Right lobe of liver (tissue), 4 donors: ENCODE data around the gene GNB2.

Source experiments
- POLR2A ChIP-seq: fragments of 450-650 bp; IDR thresholded peaks from one replicate; pipeline ENCODE4 v1.6.1; 2017; ENCODE audit warnings: antibody characterized with exemption, mild to moderate bottlenecking
- TF ChIP-seq, protein P1 (sequence below), 4 donors: fragments of 200-600 bp in 3 of 4; fragments of 450-650 bp in 1 of 4; IDR thresholded peaks; one replicate each; pipeline versions ENCODE4 v1.5.1 to v1.8.0; 2016 to 2022; ENCODE audit warnings: antibody characterized with exemption in 4 of 4, mild to moderate bottlenecking in 2 of 4
- donor health status: DM: no; HTN: no; CAD: no.
- donor health status: DM: no; HTN: no; CAD: no.
- donor health status: DM: no; HTN: yes; CAD: no.

DNA sequence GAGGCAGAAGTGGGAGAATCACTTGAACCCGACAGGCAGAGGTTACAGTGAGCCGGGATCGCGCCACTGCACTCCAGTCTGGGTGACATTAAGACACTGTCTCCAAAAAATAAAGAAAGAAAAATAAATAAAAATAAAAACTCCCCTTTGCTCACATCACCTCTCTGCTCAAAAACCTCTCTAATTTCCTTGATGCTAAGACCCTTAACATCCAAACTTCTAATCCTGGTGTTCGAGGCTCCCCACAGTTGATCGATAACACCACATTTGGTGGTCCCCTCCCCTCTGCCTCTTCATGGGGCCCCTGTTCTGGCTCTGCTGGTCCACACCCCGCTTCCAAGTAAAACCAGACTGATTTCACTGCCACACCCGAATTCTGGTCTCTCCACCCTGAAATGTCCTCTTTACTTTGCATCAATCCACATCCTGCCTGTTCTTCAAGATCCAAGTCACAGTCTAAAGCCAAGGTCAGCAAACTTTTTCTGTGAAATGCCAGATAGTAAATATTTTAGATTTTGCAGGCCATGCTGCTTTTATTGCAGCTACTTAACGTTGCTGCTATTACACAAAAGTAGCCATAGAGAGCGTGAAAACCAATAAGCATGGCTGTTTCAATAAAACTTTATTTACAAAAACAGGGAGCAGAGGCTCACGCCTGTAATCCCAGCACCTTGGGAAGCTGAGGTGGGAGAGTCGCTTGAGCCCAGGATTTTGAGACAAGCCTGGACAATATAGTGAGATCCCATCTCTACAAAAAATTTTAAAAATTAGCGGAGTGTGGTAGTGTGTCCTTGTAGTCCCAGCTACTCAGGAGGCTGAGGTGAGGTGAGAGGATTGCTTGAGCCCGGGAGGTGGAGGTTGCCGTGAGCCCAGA is 49.4 kb upstream of the GNB2 start:
- TF ChIP-seq, protein P1, sequence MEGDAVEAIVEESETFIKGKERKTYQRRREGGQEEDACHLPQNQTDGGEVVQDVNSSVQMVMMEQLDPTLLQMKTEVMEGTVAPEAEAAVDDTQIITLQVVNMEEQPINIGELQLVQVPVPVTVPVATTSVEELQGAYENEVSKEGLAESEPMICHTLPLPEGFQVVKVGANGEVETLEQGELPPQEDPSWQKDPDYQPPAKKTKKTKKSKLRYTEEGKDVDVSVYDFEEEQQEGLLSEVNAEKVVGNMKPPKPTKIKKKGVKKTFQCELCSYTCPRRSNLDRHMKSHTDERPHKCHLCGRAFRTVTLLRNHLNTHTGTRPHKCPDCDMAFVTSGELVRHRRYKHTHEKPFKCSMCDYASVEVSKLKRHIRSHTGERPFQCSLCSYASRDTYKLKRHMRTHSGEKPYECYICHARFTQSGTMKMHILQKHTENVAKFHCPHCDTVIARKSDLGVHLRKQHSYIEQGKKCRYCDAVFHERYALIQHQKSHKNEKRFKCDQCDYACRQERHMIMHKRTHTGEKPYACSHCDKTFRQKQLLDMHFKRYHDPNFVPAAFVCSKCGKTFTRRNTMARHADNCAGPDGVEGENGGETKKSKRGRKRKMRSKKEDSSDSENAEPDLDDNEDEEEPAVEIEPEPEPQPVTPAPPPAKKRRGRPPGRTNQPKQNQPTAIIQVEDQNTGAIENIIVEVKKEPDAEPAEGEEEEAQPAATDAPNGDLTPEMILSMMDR (IDR thresholded peaks at IDR 0.05): no peak
- no peak for TF ChIP-seq POLR2A
